ENCODE measurements around the gene PPDPF.
"Not testable (repeated sequence)": the region's sequence is repeated elsewhere in the genome, so short reads cannot be mapped to it uniquely, and the experiment has no call there.

PPDPF gene

GRCh38 chr20:63520504-63520933 lies at the start of gene PPDPF:
Gene PPDPF (plus strand): TSS chr20:63520765. CDS start chr20:63521309, 544 bp downstream.
- DNase-seq = peak; percentile 65
- in situ Hi-C loops (cut with MboI; ENCODE audit: low pct_unique_long_range_greater_than_20kb, low sequenced_read_pairs) = no loop called here

GRCh38 chr20:63471002-63471716 lies 49.4 kb upstream of the PPDPF start:
- no peak for DNase-seq
- in situ Hi-C loops (cut with MboI; ENCODE audit: low pct_unique_long_range_greater_than_20kb, low sequenced_read_pairs) = no loop called here

- no peak for DNase-seq
- in situ Hi-C loops (cut with MboI; ENCODE audit: low pct_unique_long_range_greater_than_20kb, low sequenced_read_pairs) = no loop called here
Observed at GRCh38 chr20:63471717-63471980, 48.9 kb upstream of the PPDPF start.

- DNase-seq = no peak
- in situ Hi-C loops (cut with MboI; ENCODE audit: low pct_unique_long_range_greater_than_20kb, low sequenced_read_pairs) = no loop called here
Observed at GRCh38 chr20:63471981-63472831, 48.4 kb upstream of the PPDPF start, which contains the start of gene KCNQ2. Gene KCNQ2 (minus strand): TSS chr20:63472655. CDS start chr20:63472463, 192 bp downstream.

GRCh38 chr20:63472862-63473390 lies 47.6 kb upstream of the PPDPF start:
- in situ Hi-C loops (cut with MboI; ENCODE audit: low pct_unique_long_range_greater_than_20kb, low sequenced_read_pairs) = no loop called here

GRCh38 chr20:63473555-63474449 lies 46.8 kb upstream of the PPDPF start:
- no peak for DNase-seq
- in situ Hi-C loops (cut with MboI; ENCODE audit: low pct_unique_long_range_greater_than_20kb, low sequenced_read_pairs) = no loop called here

More at GRCh38 chr20:63472862-63473390, 47.6 kb upstream of the PPDPF start:
- no peak for DNase-seq

GRCh38 chr20:63475209-63475608 lies 45.4 kb upstream of the PPDPF start:
- peak; percentile 26 for DNase-seq
- in situ Hi-C loops (cut with MboI; ENCODE audit: low pct_unique_long_range_greater_than_20kb, low sequenced_read_pairs) = no loop called here

- in situ Hi-C loops (cut with MboI; ENCODE audit: low pct_unique_long_range_greater_than_20kb, low sequenced_read_pairs) = no loop called here
- no peak for DNase-seq
Observed at GRCh38 chr20:63477061-63477616, 43.4 kb upstream of the PPDPF start.

GRCh38 chr20:63477944-63478343 lies 42.6 kb upstream of the PPDPF start:
- in situ Hi-C loops (cut with MboI; ENCODE audit: low pct_unique_long_range_greater_than_20kb, low sequenced_read_pairs) = no loop called here
- DNase-seq = no peak

- in situ Hi-C loops (cut with MboI; ENCODE audit: low pct_unique_long_range_greater_than_20kb, low sequenced_read_pairs) = no loop called here
- DNase-seq = no peak
Observed at GRCh38 chr20:63478346-63479302, 41.9 kb upstream of the PPDPF start.

GRCh38 chr20:63479695-63480419 lies 40.7 kb upstream of the PPDPF start:
- in situ Hi-C loops (cut with MboI; ENCODE audit: low pct_unique_long_range_greater_than_20kb, low sequenced_read_pairs) = not testable (repeated sequence)

GRCh38 chr20:63481503-63481902 lies 39.1 kb upstream of the PPDPF start:
- DNase-seq = no peak
- in situ Hi-C loops (cut with MboI; ENCODE audit: low pct_unique_long_range_greater_than_20kb, low sequenced_read_pairs) = no loop called here

More at GRCh38 chr20:63479695-63480419, 40.7 kb upstream of the PPDPF start:
- DNase-seq = not testable (repeated sequence)

- DNase-seq = no peak
- in situ Hi-C loops (cut with MboI; ENCODE audit: low pct_unique_long_range_greater_than_20kb, low sequenced_read_pairs) = no loop called here
Observed at GRCh38 chr20:63482021-63482587, 38.5 kb upstream of the PPDPF start.

GRCh38 chr20:63483834-63484233 lies 36.7 kb upstream of the PPDPF start:
- in situ Hi-C loops (cut with MboI; ENCODE audit: low pct_unique_long_range_greater_than_20kb, low sequenced_read_pairs) = no loop called here
- no peak for DNase-seq

- no peak for DNase-seq
- in situ Hi-C loops (cut with MboI; ENCODE audit: low pct_unique_long_range_greater_than_20kb, low sequenced_read_pairs) = no loop called here
Observed at GRCh38 chr20:63484236-63484635, 36.3 kb upstream of the PPDPF start.

GRCh38 chr20:63484651-63485403 lies 35.7 kb upstream of the PPDPF start:
- no peak for DNase-seq
- in situ Hi-C loops (cut with MboI; ENCODE audit: low pct_unique_long_range_greater_than_20kb, low sequenced_read_pairs) = no loop called here

Measured in KBM-7 (cell line).